ENCODE results near the gene LTBP3. TPM values are rescaled to one million over a fixed set of nuclear protein-coding genes. Genes with fewer than 3 reads are reported as not detected.

The LTBP3 gene
- total and polyA plus RNA-seq, 9 of the 15 experiments (the other 6 are each of a cell fraction or from before 2014, with no cell fraction given) = 0.06 to 20.5 (median 4.8) TPM

- TF ChIP-seq, protein P1, sequence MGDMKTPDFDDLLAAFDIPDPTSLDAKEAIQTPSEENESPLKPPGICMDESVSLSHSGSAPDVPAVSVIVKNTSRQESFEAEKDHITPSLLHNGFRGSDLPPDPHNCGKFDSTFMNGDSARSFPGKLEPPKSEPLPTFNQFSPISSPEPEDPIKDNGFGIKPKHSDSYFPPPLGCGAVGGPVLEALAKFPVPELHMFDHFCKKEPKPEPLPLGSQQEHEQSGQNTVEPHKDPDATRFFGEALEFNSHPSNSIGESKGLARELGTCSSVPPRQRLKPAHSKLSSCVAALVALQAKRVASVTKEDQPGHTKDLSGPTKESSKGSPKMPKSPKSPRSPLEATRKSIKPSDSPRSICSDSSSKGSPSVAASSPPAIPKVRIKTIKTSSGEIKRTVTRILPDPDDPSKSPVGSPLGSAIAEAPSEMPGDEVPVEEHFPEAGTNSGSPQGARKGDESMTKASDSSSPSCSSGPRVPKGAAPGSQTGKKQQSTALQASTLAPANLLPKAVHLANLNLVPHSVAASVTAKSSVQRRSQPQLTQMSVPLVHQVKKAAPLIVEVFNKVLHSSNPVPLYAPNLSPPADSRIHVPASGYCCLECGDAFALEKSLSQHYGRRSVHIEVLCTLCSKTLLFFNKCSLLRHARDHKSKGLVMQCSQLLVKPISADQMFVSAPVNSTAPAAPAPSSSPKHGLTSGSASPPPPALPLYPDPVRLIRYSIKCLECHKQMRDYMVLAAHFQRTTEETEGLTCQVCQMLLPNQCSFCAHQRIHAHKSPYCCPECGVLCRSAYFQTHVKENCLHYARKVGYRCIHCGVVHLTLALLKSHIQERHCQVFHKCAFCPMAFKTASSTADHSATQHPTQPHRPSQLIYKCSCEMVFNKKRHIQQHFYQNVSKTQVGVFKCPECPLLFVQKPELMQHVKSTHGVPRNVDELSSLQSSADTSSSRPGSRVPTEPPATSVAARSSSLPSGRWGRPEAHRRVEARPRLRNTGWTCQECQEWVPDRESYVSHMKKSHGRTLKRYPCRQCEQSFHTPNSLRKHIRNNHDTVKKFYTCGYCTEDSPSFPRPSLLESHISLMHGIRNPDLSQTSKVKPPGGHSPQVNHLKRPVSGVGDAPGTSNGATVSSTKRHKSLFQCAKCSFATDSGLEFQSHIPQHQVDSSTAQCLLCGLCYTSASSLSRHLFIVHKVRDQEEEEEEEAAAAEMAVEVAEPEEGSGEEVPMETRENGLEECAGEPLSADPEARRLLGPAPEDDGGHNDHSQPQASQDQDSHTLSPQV (IDR thresholded peaks at IDR 0.05) = 0 out of 2 replicates have a peak, but pooled peaks have one; percentile 74
- TF ChIP-seq ELF4 (CRISPR knock-in tag; IDR thresholded peaks at IDR 0.05) = peak; percentile 9; the same call in 1 of the 2 replicates
- TF ChIP-seq ZNF444 (CRISPR knock-in tag; IDR thresholded peaks at IDR 0.05) = 0 out of 2 replicates have a peak, but pooled peaks have one; percentile 52
- TF ChIP-seq ZKSCAN1 (IDR thresholded peaks at IDR 0.05; ENCODE audit: low read depth, low read length) = no peak
- TF ChIP-seq DMBX1 (CRISPR knock-in tag; IDR thresholded peaks at IDR 0.05; ENCODE audit: borderline replicate concordance) = peak; percentile 9; the same call in 1 of the 2 replicates
- TF ChIP-seq ZZZ3 (IDR thresholded peaks at IDR 0.05) = no peak
- peak; percentile 85 for TF ChIP-seq GTF2E2 (tag; IDR thresholded peaks at IDR 0.05)
- TF ChIP-seq CHCHD3 (CRISPR knock-in tag; IDR thresholded peaks at IDR 0.05) = no peak
- TF ChIP-seq, protein P2, sequence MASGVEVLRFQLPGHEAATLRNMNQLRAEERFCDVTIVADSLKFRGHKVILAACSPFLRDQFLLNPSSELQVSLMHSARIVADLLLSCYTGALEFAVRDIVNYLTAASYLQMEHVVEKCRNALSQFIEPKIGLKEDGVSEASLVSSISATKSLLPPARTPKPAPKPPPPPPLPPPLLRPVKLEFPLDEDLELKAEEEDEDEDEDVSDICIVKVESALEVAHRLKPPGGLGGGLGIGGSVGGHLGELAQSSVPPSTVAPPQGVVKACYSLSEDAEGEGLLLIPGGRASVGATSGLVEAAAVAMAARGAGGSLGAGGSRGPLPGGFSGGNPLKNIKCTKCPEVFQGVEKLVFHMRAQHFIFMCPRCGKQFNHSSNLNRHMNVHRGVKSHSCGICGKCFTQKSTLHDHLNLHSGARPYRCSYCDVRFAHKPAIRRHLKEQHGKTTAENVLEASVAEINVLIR (CRISPR knock-in tag; IDR thresholded peaks at IDR 0.05) = no peak
- TF ChIP-seq CREB1 (IDR thresholded peaks at IDR 0.05) = no peak
- no peak for TF ChIP-seq CREB1 (CRISPR knock-in tag; IDR thresholded peaks at IDR 0.05)
- no peak for TF ChIP-seq ZNF740 (CRISPR knock-in tag; IDR thresholded peaks at IDR 0.05)
- 0 out of 4 replicates have a peak, but pooled peaks of 1 of the 2 experiments have one; percentile 54 for TF ChIP-seq ZNF740 (tag; IDR thresholded peaks at IDR 0.05)
- TF ChIP-seq PHB (CRISPR knock-in tag; IDR thresholded peaks at IDR 0.05) = 0 out of 2 replicates have a peak, but pooled peaks have one; percentile 73
- 0 out of 2 replicates have a peak, but pooled peaks have one; percentile 37 for TF ChIP-seq TEAD2 (tag; IDR thresholded peaks at IDR 0.05)
- 0 out of 2 replicates have a peak, but pooled peaks have one; percentile 18 for TF ChIP-seq MAFG (tag; conservative IDR thresholded peaks at IDR 0.05)
- TF ChIP-seq TBL1XR1 (IDR thresholded peaks at IDR 0.05; ENCODE audit: low read length in 2 of 2) = peak in 1 of 2 experiments; percentile 14; a peak in 1 of 4 replicates
- peak; percentile 22 for TF ChIP-seq CHD1 (IDR thresholded peaks at IDR 0.05; ENCODE audit: low read length)
- peak; percentile 43; the same call in 1 of the 2 replicates for TF ChIP-seq PKNOX1 (IDR thresholded peaks at IDR 0.05)
- peak in 1 of 2 experiments; percentile 85; a peak in 2 of 4 replicates for TF ChIP-seq ARNT (IDR thresholded peaks at IDR 0.05)
- TF ChIP-seq FOXJ2 (tag; IDR thresholded peaks at IDR 0.05) = no peak
- TF ChIP-seq L3MBTL2 (IDR thresholded peaks at IDR 0.05) = no peak; the same call in 1 of the 2 replicates
Measured at GRCh38 chr11:65496304-65497140, 61.6 kb downstream of the LTBP3 start (continued).
